Cardiac muscle cell (in vitro differentiated cells and primary cell): ENCODE results near the gene TSHR. TPM values are rescaled to one million over a fixed set of nuclear protein-coding genes. Genes with fewer than 3 reads are reported as not detected.

Experiments
- DNase-seq, 2 donors: peaks; one replicate each; pipeline versions ENCODE4 v3.0.0 to v3.0.0-alpha.2; 2010 to 2017; ENCODE audit warnings: low read depth in 1 of 2, low spot score in 1 of 2
- H3K27ac ChIP-seq: fragments of 200-600 bp; sonication (generic); 2 replicates; pipeline ENCODE4 v1.5.1; 2016
- H3K27me3 ChIP-seq: fragments of 200-600 bp; sonication (generic); 2 replicates; pipeline ENCODE4 v1.6.0; 2016; ENCODE audit warnings: control low read depth
- H3K36me3 ChIP-seq: fragments of 200-600 bp; sonication (generic); 2 replicates; pipeline ENCODE4 v1.5.1; 2016; ENCODE audit warnings: control low read depth
- H3K4me1 ChIP-seq: fragments of 200-600 bp; sonication (generic); 2 replicates; pipeline ENCODE4 v1.8.1; 2017; ENCODE audit warnings: low read depth, mild to moderate bottlenecking, mixed run types
- H3K4me3 ChIP-seq: fragments of 200-600 bp; sonication (generic); 2 replicates; pipeline ENCODE4 v1.5.1; 2016; ENCODE audit warnings: mild to moderate bottlenecking
- H3K9me3 ChIP-seq: fragments of 200-600 bp; sonication (generic); 2 replicates; pipeline ENCODE4 v1.5.1; 2017; ENCODE audit warnings: low read depth, mild to moderate bottlenecking, control low read depth
- CTCF ChIP-seq: IDR thresholded peaks from 2 replicates; pipeline ENCODE4 v1.5.1; 2012; ENCODE audit warnings: low read depth, mild to moderate bottlenecking, low read length
- polyA plus RNA-seq: library from polyadenylated mRNA; unstranded; fragments of >200 nt; fragmentation: Nextera tagmentation; extraction: Ambion mirVana; gene quantifications from 2 replicates; pipeline ENCODE4 v1.2.1, GENCODE V29; 2016
- total RNA-seq: library from RNA; depleted of rRNA; stranded (reverse); fragments of >200 nt; gene quantifications from 2 replicates; pipeline ENCODE4 v1.2.3, GENCODE V29; 2016

TSHR gene
- total and polyA plus RNA-seq, 2 experiments from 2014 or later: 0.38 to 1.2 TPM

- Histone ChIP-seq H3K27ac (no peak overlapping the region), H3K9me3 (no peaks in the 10 kb centered on the region), H3K4me1 (no peaks in the 10 kb centered on the region), H3K4me3 (no peak overlapping the region), H3K27me3 (no peaks in the 10 kb centered on the region), H3K36me3 (no peaks in the 10 kb centered on the region)
- TF ChIP-seq CTCF: no peak
- DNase-seq: no peak
Observed at GRCh38 chr14:81096656-81097055, 141.2 kb downstream of the TSHR start.

GRCh38 chr14:81102217-81102616, 146.8 kb downstream of the TSHR start:
- no peak overlapping the region for H3K4me3 ChIP-seq
- H3K9me3 ChIP-seq: no peaks in the 10 kb centered on the region
- no peak for DNase-seq
- TF ChIP-seq CTCF: no peak
- H3K27ac ChIP-seq: no peak overlapping the region
- H3K4me1 ChIP-seq: no peaks in the 10 kb centered on the region
- no peaks in the 10 kb centered on the region for H3K36me3 ChIP-seq
- H3K27me3 ChIP-seq: no peaks in the 10 kb centered on the region

GRCh38 chr14:81103443-81103842, 148.0 kb downstream of the TSHR start:
- Histone ChIP-seq H3K4me3 (no peak overlapping the region), H3K27me3 (no peaks in the 10 kb centered on the region), H3K27ac (no peak overlapping the region), H3K9me3 (no peaks in the 10 kb centered on the region), H3K36me3 (no peaks in the 10 kb centered on the region), H3K4me1 (no peaks in the 10 kb centered on the region)
- TF ChIP-seq CTCF: no peak
- no peak for DNase-seq

- no peaks in the 10 kb centered on the region for H3K36me3 ChIP-seq
- no peak overlapping the region for H3K4me3 ChIP-seq
- no peaks in the 10 kb centered on the region for H3K4me1 ChIP-seq
- no peaks in the 10 kb centered on the region for H3K9me3 ChIP-seq
- H3K27me3 ChIP-seq: no peaks in the 10 kb centered on the region
- TF ChIP-seq CTCF: no peak
- no peak for DNase-seq
- no peak overlapping the region for H3K27ac ChIP-seq
Observed at GRCh38 chr14:81105378-81105777, 150.0 kb downstream of the TSHR start.

- TF ChIP-seq CTCF: no peak
- Histone ChIP-seq H3K4me3 (no peak overlapping the region), H3K4me1 (no peaks in the 10 kb centered on the region), H3K36me3 (no peaks in the 10 kb centered on the region), H3K27ac (no peak overlapping the region), H3K27me3 (no peaks in the 10 kb centered on the region), H3K9me3 (no peaks in the 10 kb centered on the region)
- no peak for DNase-seq
Observed at GRCh38 chr14:81105961-81106360, 150.5 kb downstream of the TSHR start.

GRCh38 chr14:81110186-81110585, 154.8 kb downstream of the TSHR start:
- H3K27ac ChIP-seq: no peak overlapping the region
- no peaks in the 10 kb centered on the region for H3K36me3 ChIP-seq
- H3K4me1 ChIP-seq: no peaks in the 10 kb centered on the region
- no peaks in the 10 kb centered on the region for H3K9me3 ChIP-seq
- no peak for TF ChIP-seq CTCF
- no peak for DNase-seq
- H3K27me3 ChIP-seq: no peaks in the 10 kb centered on the region
- no peak overlapping the region for H3K4me3 ChIP-seq
